SK-N-MC (cell line): ENCODE results near the gene FAM25G.

Experiments
- EZH2 ChIP-seq: fragments of 200-600 bp; sonication (generic); IDR thresholded peaks from one replicate; pipeline ENCODE4 v1.6.1; 2017; ENCODE audit warnings: antibody characterized with exemption
- FOXP2 ChIP-seq: optimal IDR thresholded peaks from 2 replicates; pipeline ENCODE3; 2011; ENCODE audit warnings: mild to moderate bottlenecking, moderate library complexity; ENCODE audit not compliant: insufficient read depth; ENCODE audit errors: extremely low read length, control extremely low read depth
- POLR2AphosphoS5 ChIP-seq: IDR thresholded peaks from 2 replicates; pipeline ENCODE4 v1.6.1; 2012; ENCODE audit warnings: mild to moderate bottlenecking, low read depth, low read length, borderline replicate concordance

DNA sequence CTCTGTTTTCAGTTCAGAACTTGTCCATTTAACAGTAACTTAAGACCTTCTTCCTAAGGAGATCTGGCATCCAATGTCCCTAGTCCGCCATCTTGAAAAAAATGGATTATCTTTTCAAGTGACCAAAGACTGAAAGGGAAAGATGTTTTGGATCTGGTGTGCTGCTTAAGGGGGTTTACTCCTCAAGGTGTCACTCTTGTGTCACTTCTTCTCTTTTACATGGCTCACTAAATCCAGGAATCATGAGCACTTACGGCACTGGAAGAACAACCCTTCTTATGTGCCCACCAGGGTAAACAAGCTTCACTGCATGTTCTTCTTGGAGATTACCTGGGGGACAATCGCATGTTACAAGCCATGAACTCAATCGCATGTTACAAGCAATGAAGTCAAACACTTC lies 51.3 kb downstream of the FAM25G start:
- TF ChIP-seq EZH2 (no peak), POLR2AphosphoS5 (no peak), FOXP2 (no peak)
